GM12878 (cell line): ENCODE data around the gene IGF1R. TPM values are rescaled to one million over a fixed set of nuclear protein-coding genes. Genes with fewer than 3 reads are reported as not detected.

Source experiments
- ATAC-seq: fragments of 200-7000 bp; cut with Tn5 transposase; 3 replicates; pipeline ENCODE4 v1.9.1; 2020; ENCODE audit warnings: mild to moderate bottlenecking, moderate library complexity
- BruUV-seq: library from RNA; stranded (reverse); fragments of 400-500 nt; replicated peaks from 2 replicates; lab custom pipeline; 2021; lab: Mats Ljungman, UMichigan
- CTCF ChIA-PET: fragments of 300-600 bp; sonication (Branson Sonifier 250); formaldehyde crosslinking; extraction: SDS; loops from one replicate; lab custom pipeline; 2021; ENCODE audit warnings: inconsistent platforms; lab: Yijun Ruan, JAX
- POLR2A ChIA-PET: fragments of 350-600 bp; formaldehyde crosslinking; extraction: SDS; loops from one replicate; lab custom pipeline; 2021; ENCODE audit warnings: inconsistent platforms; lab: Charles Lee
- RAD21 ChIA-PET: fragments of 300-600 bp; sonication (Branson Sonifier 250); formaldehyde crosslinking; loops from one replicate; lab custom pipeline; 2023; ENCODE audit warnings: antibody characterized with exemption; ENCODE audit not compliant: unreplicated experiment; lab: Charles Lee
- SMC1A ChIA-PET: fragments of 300-600 bp; sonication (Branson Sonifier 250); formaldehyde crosslinking; loops from one replicate; lab custom pipeline; 2023; ENCODE audit not compliant: unreplicated experiment, uncharacterized antibody; lab: Charles Lee
- DNase-seq: peaks from one replicate; pipeline ENCODE4 v3.0.0-alpha.2; 2011; ENCODE audit warnings: low read depth, low spot score
- FAIRE-seq: peaks from 3 replicates; lab custom pipeline; 2011; peaks lifted over from hg19 to GRCh38; lab: Jason Lieb, UNC
- H2AFZ ChIP-seq: 2 replicates; pipeline ENCODE4 v1.6.0; 2011; ENCODE audit warnings: low read depth, low read length, control low read depth; ENCODE audit not compliant: control insufficient read depth
- H3K27ac ChIP-seq: 2 replicates; pipeline ENCODE4 v1.5.1; 2011; ENCODE audit warnings: control low read depth; ENCODE audit not compliant: control insufficient read depth, insufficient read depth
- H3K27me3 ChIP-seq, 2 experiments: replicated peaks in 1 of 2; 2 replicates each; pipeline versions ENCODE4 v1.6.0 to v1.6.1; 2011; ENCODE audit warnings: low read length in 1 of 2; ENCODE audit not compliant: control insufficient read depth in 2 of 2, insufficient read depth in 2 of 2
- H3K36me3 ChIP-seq, 2 experiments: 2 replicates each; pipeline ENCODE4 v1.5.1; 2011; ENCODE audit warnings: low read length in 1 of 2; ENCODE audit not compliant: control insufficient read depth in 2 of 2, insufficient read depth in 2 of 2
- H3K4me1 ChIP-seq: 2 replicates; pipeline ENCODE4 v1.6.1; 2011; ENCODE audit warnings: mild to moderate bottlenecking, low read length, moderate library complexity, mixed read lengths; ENCODE audit not compliant: control insufficient read depth, insufficient read depth
- H3K4me2 ChIP-seq: 2 replicates; pipeline ENCODE4 v1.6.0; 2011; ENCODE audit warnings: control low read depth; ENCODE audit not compliant: control insufficient read depth, insufficient read depth
- H3K4me3 ChIP-seq: fragments of 200-600 bp; sonication (generic); 2 replicates; pipeline ENCODE4 v1.5.1; 2016
- H3K79me2 ChIP-seq: 2 replicates; pipeline ENCODE4 v1.6.0; 2011; ENCODE audit warnings: low read length; ENCODE audit not compliant: control insufficient read depth, insufficient read depth
- H3K9ac ChIP-seq: 2 replicates; pipeline ENCODE4 v1.8.0; 2011; ENCODE audit warnings: low read length, control low read depth, mixed read lengths; ENCODE audit not compliant: control insufficient read depth, insufficient read depth
- H3K9me3 ChIP-seq: replicated peaks from 3 replicates; pipeline ENCODE4 v1.5.1; 2011; ENCODE audit warnings: mild to moderate bottlenecking, low read length; ENCODE audit not compliant: control insufficient read depth, insufficient read depth
- H4K20me1 ChIP-seq: 2 replicates; pipeline ENCODE4 v1.6.0; 2011; ENCODE audit not compliant: control insufficient read depth, insufficient read depth
- BRCA1 ChIP-seq: IDR thresholded peaks from 2 replicates; pipeline ENCODE4 v1.6.1; 2011; ENCODE audit warnings: low read depth, low read length, improper control_type of control experiment
- FOXK2 ChIP-seq: fragments of 450-650 bp; IDR thresholded peaks from 2 replicates; pipeline ENCODE4 v1.6.1; 2017; ENCODE audit warnings: mild to moderate bottlenecking, moderate library complexity
- MXI1 ChIP-seq: fragments of 150-350 bp; IDR thresholded peaks from 2 replicates; pipeline ENCODE4 v1.6.1; 2011; ENCODE audit warnings: low read depth, mild to moderate bottlenecking, inconsistent platforms, low read length, improper control_type of control experiment
- PML ChIP-seq: IDR thresholded peaks from 2 replicates; pipeline ENCODE4 v1.6.1; 2012; ENCODE audit warnings: low read length, inconsistent platforms
- ZNF622 ChIP-seq: fragments of 450-650 bp; IDR thresholded peaks from 2 replicates; pipeline ENCODE4 v1.6.1; 2017; ENCODE audit warnings: mild to moderate bottlenecking, inconsistent platforms
- WGBS: methylation state at CpG from one replicate; pipeline ENCODE4 v1.1.6; 2016; ENCODE audit warnings: low lambda C conversion rate; ENCODE audit not compliant: insufficient replicate concordance, insufficient coverage; ENCODE audit errors: missing lambda C conversion rate; 5-methylcytosine and 5-hydroxymethylcytosine counted together
- in situ Hi-C: fragments of 300-500 bp; cut with MboI; formaldehyde crosslinking; loops from 9 replicates; pipeline ENCODE4 v1.14.3; 2018; ENCODE audit warnings: mixed read lengths
- intact Hi-C: fragments of 100-400 bp; cut with micrococcal nuclease; formaldehyde crosslinking; loops from one replicate; pipeline ENCODE4 v1.14.2; 2022; ENCODE audit not compliant: unreplicated experiment
- polyA plus RNA-seq, 11 experiments: library from polyadenylated mRNA; depleted of rRNA in 4 of 11; unstranded in 6 of 11; stranded (reverse) in 5 of 11; fragments of >200 nt; fragmentation: Nextera tagmentation in 4 of 11; fragmentation: Illumina TruSeq in 1 of 11; extraction: Ambion mirVana in 4 of 11; extraction: Trizol in 1 of 11; gene quantifications; 1 replicate in 1 of 11; 2 replicates in 10 of 11; pipeline versions ENCODE4 v1.2.1 to v1.2.3, GENCODE V29; 2011 to 2016; ENCODE audit warnings: inconsistent platforms in 2 of 11, missing spikeins in 2 of 11, low read depth in 1 of 11
- total RNA-seq, 4 experiments: library from RNA; depleted of rRNA in 3 of 4; stranded (reverse); fragments of >200 nt in 3 of 4; fragmentation: Illumina TruSeq in 1 of 4; extraction: Trizol in 1 of 4; gene quantifications; 2 replicates each; pipeline versions ENCODE4 v1.2.1 to v1.2.3, GENCODE V29; 2013 to 2021
- TF ChIP-seq, protein P1 (sequence below): IDR thresholded peaks from 2 replicates; pipeline ENCODE4 v1.6.1; 2012; ENCODE audit warnings: low read depth, low read length, improper control_type of control experiment
- TF ChIP-seq, protein P2 (sequence below): fragments of 450-650 bp; conservative IDR thresholded peaks from 2 replicates; pipeline ENCODE4 v1.6.1; 2017; ENCODE audit warnings: mild to moderate bottlenecking, moderate library complexity

Gene IGF1R
- total and polyA plus RNA-seq, 10 of the 15 experiments (the other 5 are each of a cell fraction or from before 2014, with no cell fraction given): 0.03 to 2.7 (median 0.66) TPM

DNA sequence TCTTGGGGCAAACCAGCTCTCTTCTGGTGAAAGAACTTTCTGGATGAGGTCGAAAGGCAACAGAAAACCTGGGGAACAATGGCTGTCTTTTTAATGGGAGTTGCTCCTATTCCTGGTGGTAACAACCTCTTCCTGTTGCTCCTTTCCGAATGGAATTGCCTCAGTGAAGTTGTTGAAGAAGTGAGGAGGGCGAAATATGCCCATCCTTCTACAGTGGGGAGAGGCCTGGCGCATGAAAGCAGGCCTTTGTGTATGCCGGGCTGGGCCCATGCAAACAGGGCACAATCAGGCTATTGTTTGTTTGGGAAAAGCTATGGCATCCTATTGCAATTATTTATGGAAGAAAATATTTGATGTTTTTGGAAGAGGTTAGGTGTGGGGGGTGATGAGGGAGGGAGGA, 166.9 kb downstream of the IGF1R start:
- DNase-seq: no peak
- ATAC-seq: no peak
- in situ Hi-C loops: no loop called here
- ChIA-PET POLR2A (no interaction called here), SMC1A (interaction anchor here (0.9 to 1.3 kb wide), 2 partner anchors 11 to 14 kb away, joined by 3 read pairs; no protein-coding TSS in a partner anchor), RAD21 (no interaction called here), CTCF (interaction anchor here (0.6 to 1.4 kb wide), 2 partner anchors 9 to 430 kb away, joined by 3 read pairs; no protein-coding TSS in a partner anchor)
- 30% methylated on average over 5 of the region's 5 CpGs for WGBS
- BruUV-seq: no TSS peak
- no peak overlapping the region for H2AFZ ChIP-seq
- H3K4me1 ChIP-seq: no peaks in the 10 kb centered on the region
- no peaks in the 10 kb centered on the region for H3K36me3 ChIP-seq
- TF ChIP-seq ZNF622 (no peak), PML (no peak), BRCA1 (no peak), FOXK2 (no peak), MXI1 (no peak)
- TF ChIP-seq, protein P1, sequence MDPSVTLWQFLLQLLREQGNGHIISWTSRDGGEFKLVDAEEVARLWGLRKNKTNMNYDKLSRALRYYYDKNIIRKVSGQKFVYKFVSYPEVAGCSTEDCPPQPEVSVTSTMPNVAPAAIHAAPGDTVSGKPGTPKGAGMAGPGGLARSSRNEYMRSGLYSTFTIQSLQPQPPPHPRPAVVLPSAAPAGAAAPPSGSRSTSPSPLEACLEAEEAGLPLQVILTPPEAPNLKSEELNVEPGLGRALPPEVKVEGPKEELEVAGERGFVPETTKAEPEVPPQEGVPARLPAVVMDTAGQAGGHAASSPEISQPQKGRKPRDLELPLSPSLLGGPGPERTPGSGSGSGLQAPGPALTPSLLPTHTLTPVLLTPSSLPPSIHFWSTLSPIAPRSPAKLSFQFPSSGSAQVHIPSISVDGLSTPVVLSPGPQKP: no peak
- TF ChIP-seq, protein P2, sequence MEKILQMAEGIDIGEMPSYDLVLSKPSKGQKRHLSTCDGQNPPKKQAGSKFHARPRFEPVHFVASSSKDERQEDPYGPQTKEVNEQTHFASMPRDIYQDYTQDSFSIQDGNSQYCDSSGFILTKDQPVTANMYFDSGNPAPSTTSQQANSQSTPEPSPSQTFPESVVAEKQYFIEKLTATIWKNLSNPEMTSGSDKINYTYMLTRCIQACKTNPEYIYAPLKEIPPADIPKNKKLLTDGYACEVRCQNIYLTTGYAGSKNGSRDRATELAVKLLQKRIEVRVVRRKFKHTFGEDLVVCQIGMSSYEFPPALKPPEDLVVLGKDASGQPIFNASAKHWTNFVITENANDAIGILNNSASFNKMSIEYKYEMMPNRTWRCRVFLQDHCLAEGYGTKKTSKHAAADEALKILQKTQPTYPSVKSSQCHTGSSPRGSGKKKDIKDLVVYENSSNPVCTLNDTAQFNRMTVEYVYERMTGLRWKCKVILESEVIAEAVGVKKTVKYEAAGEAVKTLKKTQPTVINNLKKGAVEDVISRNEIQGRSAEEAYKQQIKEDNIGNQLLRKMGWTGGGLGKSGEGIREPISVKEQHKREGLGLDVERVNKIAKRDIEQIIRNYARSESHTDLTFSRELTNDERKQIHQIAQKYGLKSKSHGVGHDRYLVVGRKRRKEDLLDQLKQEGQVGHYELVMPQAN: no peak
- H3K4me2 ChIP-seq: no peak overlapping the region
- no peak overlapping the region for H3K9ac ChIP-seq
- H3K27me3 ChIP-seq: no peaks in the 10 kb centered on the region
- intact Hi-C loops: no loop called here
- H3K79me2 ChIP-seq: no peaks in the 10 kb centered on the region
- no peak overlapping the region for H3K27ac ChIP-seq
- no peak for FAIRE-seq
- H3K9me3 ChIP-seq: no peaks in the 10 kb centered on the region
- no peaks in the 10 kb centered on the region for H4K20me1 ChIP-seq
- no peak overlapping the region for H3K4me3 ChIP-seq
